Activated CD4-positive, alpha-beta T cell treated with anti-CD3 and anti-CD28 coated beads, Interleukin-10, Interleukin-2, amounts not matched to agents 100 ng/mL and 50 ng/mL, durations not matched to agents 16 hours and 8 hours (primary cell): ENCODE data around the gene FGF21.
A peak's percentile ranks its signal among the peaks of the same experiment; 100 is the strongest.
"Not testable (repeated sequence)": the region's sequence is repeated elsewhere in the genome, so short reads cannot be mapped to it uniquely, and the experiment has no call there.

Experiments
- DNase-seq: peaks from one replicate; pipeline ENCODE4 v3.0.0-alpha.2; 2020

Gene FGF21

GRCh38 chr19:48755084-48755641 is at the start of gene FGF21:
Gene FGF21, plus strand, starts transcription at chr19:48755524. Its CDS starts 713 bp downstream, at chr19:48756237.
- DNase-seq, result no peak

GRCh38 chr19:48708471-48708870 is 46.9 kb upstream of the FGF21 start:
- DNase-seq, result no peak

- DNase-seq, result no peak
Measured at GRCh38 chr19:48711106-48711662, 44.1 kb upstream of the FGF21 start.

GRCh38 chr19:48713041-48713863 is 42.1 kb upstream of the FGF21 start:
- no peak for DNase-seq

GRCh38 chr19:48713864-48714755 is 41.2 kb upstream of the FGF21 start:
- DNase-seq, result peak; percentile 98

- DNase-seq, result no peak
Measured at GRCh38 chr19:48714759-48715675, 40.3 kb upstream of the FGF21 start.

- DNase-seq, result no peak
Measured at GRCh38 chr19:48715681-48716171, 39.6 kb upstream of the FGF21 start.

GRCh38 chr19:48716562-48717291 is 38.6 kb upstream of the FGF21 start:
- no peak for DNase-seq

GRCh38 chr19:48718106-48718505 is 37.2 kb upstream of the FGF21 start:
- DNase-seq, result not testable (repeated sequence)

GRCh38 chr19:48718711-48719231 is 36.6 kb upstream of the FGF21 start:
- DNase-seq, result no peak

- DNase-seq, result no peak
Measured at GRCh38 chr19:48719263-48720171, 35.8 kb upstream of the FGF21 start, which contains the start of gene MAMSTR. Gene MAMSTR, minus strand, starts transcription at chr19:48719725. Its CDS starts 694 bp downstream, at chr19:48719031.

GRCh38 chr19:48720251-48720612 is 35.1 kb upstream of the FGF21 start:
- no peak for DNase-seq

- DNase-seq, result peak; percentile 97
Measured at GRCh38 chr19:48720613-48721296, 34.6 kb upstream of the FGF21 start.

- no peak for DNase-seq
Measured at GRCh38 chr19:48722196-48722708, 33.1 kb upstream of the FGF21 start.

GRCh38 chr19:48724796-48725753 is 30.2 kb upstream of the FGF21 start:
- peak; percentile 66 for DNase-seq

GRCh38 chr19:48726556-48726955 is 28.8 kb upstream of the FGF21 start:
- DNase-seq, result peak; percentile 69

- no peak for DNase-seq
Measured at GRCh38 chr19:48728911-48729664, 26.2 kb upstream of the FGF21 start.
